SK-N-SH treated with all-trans-retinoic acid at 6 μM for 48 hours (cell line): Measurements from ENCODE around the gene RBM44.
"Not testable (repeated sequence)": the region's sequence is repeated elsewhere in the genome, so short reads cannot be mapped to it uniquely, and the experiment has no call there.

Experiments
- CSDC2 ChIP-seq: fragments of 250-450 bp; sonication (Bioruptor Pico); IDR thresholded peaks from 2 replicates; pipeline ENCODE4 v1.5.0; 2020; ENCODE audit warnings: mild to moderate bottlenecking, moderate library complexity
- PPARA ChIP-seq: fragments of 250-450 bp; sonication (Bioruptor Pico); IDR thresholded peaks from 2 replicates; pipeline ENCODE4 v1.5.0; 2020; ENCODE audit warnings: mild to moderate bottlenecking, borderline replicate concordance
- TOX ChIP-seq: fragments of 250-450 bp; sonication (Bioruptor Pico); IDR thresholded peaks from 2 replicates; pipeline ENCODE4 v1.8.0; 2021; ENCODE audit warnings: mild to moderate bottlenecking, moderate library complexity, borderline replicate concordance
- ZC3H10 ChIP-seq: fragments of 250-450 bp; sonication (Bioruptor Pico); IDR thresholded peaks from 2 replicates; pipeline ENCODE4 v1.5.1; 2021; ENCODE audit warnings: mild to moderate bottlenecking, moderate library complexity
- ZNF8 ChIP-seq: fragments of 450-650 bp; formaldehyde crosslinking; IDR thresholded peaks from 2 replicates; pipeline ENCODE4 v1.5.0; 2020; ENCODE audit warnings: mild to moderate bottlenecking, moderate library complexity
- TF ChIP-seq, protein P1 (sequence below): fragments of 250-450 bp; sonication (Bioruptor Pico); IDR thresholded peaks from 2 replicates; pipeline ENCODE4 v1.5.1; 2020; ENCODE audit warnings: low read depth, mild to moderate bottlenecking, moderate library complexity

DNA sequence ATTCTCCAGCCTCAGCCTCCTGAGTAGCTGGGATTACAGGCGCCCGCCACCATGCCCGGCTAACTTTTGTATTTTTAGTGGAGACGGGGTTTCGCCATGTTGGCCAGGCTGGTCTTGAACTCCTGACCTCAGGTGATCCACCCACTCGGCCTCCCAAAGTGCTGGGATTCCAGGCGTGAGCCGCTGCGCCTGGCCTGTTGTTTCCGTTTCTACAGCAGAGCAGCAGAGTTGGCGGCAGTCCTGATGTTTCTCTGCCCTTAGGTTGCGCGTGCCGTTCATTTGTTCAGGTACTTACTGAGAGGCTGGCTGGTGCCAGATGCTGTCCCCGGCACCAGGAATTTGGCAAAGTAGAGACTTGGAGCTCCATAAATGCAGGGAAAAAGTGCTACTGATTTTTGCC lies 48.1 kb upstream of the RBM44 start:
- TF ChIP-seq ZNF8, ZC3H10, PPARA, CSDC2, TOX (CRISPR knock-in tag): not testable (repeated sequence)
- TF ChIP-seq, protein P1, sequence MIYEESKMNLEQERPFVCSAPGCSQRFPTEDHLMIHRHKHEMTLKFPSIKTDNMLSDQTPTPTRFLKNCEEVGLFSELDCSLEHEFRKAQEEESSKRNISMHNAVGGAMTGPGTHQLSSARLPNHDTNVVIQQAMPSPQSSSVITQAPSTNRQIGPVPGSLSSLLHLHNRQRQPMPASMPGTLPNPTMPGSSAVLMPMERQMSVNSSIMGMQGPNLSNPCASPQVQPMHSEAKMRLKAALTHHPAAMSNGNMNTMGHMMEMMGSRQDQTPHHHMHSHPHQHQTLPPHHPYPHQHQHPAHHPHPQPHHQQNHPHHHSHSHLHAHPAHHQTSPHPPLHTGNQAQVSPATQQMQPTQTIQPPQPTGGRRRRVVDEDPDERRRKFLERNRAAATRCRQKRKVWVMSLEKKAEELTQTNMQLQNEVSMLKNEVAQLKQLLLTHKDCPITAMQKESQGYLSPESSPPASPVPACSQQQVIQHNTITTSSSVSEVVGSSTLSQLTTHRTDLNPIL (CRISPR knock-in tag) = not testable (repeated sequence)
